ENCODE measurements around the gene WDR27.

The WDR27 gene

GRCh38 chr6:169424821-169425240 is 277.0 kb downstream of the WDR27 start (continued):
- TF ChIP-seq, protein P1, sequence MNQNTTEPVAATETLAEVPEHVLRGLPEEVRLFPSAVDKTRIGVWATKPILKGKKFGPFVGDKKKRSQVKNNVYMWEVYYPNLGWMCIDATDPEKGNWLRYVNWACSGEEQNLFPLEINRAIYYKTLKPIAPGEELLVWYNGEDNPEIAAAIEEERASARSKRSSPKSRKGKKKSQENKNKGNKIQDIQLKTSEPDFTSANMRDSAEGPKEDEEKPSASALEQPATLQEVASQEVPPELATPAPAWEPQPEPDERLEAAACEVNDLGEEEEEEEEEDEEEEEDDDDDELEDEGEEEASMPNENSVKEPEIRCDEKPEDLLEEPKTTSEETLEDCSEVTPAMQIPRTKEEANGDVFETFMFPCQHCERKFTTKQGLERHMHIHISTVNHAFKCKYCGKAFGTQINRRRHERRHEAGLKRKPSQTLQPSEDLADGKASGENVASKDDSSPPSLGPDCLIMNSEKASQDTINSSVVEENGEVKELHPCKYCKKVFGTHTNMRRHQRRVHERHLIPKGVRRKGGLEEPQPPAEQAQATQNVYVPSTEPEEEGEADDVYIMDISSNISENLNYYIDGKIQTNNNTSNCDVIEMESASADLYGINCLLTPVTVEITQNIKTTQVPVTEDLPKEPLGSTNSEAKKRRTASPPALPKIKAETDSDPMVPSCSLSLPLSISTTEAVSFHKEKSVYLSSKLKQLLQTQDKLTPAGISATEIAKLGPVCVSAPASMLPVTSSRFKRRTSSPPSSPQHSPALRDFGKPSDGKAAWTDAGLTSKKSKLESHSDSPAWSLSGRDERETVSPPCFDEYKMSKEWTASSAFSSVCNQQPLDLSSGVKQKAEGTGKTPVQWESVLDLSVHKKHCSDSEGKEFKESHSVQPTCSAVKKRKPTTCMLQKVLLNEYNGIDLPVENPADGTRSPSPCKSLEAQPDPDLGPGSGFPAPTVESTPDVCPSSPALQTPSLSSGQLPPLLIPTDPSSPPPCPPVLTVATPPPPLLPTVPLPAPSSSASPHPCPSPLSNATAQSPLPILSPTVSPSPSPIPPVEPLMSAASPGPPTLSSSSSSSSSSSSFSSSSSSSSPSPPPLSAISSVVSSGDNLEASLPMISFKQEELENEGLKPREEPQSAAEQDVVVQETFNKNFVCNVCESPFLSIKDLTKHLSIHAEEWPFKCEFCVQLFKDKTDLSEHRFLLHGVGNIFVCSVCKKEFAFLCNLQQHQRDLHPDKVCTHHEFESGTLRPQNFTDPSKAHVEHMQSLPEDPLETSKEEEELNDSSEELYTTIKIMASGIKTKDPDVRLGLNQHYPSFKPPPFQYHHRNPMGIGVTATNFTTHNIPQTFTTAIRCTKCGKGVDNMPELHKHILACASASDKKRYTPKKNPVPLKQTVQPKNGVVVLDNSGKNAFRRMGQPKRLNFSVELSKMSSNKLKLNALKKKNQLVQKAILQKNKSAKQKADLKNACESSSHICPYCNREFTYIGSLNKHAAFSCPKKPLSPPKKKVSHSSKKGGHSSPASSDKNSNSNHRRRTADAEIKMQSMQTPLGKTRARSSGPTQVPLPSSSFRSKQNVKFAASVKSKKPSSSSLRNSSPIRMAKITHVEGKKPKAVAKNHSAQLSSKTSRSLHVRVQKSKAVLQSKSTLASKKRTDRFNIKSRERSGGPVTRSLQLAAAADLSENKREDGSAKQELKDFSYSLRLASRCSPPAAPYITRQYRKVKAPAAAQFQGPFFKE (tag by site-specific recombination; IDR thresholded peaks at IDR 0.05; ENCODE audit: borderline replicate concordance) = no peak
- TF ChIP-seq ZNF18 (tag by site-specific recombination; IDR thresholded peaks at IDR 0.05) (0 out of 2 replicates have a peak, but pooled peaks have one; percentile 26), ZNF404 (tag by site-specific recombination; IDR thresholded peaks at IDR 0.05) (no peak), ZBTB7A (tag by site-specific recombination; IDR thresholded peaks at IDR 0.05; ENCODE audit: low read depth) (no peak), ZNF571 (tag by site-specific recombination; IDR thresholded peaks at IDR 0.05) (no peak), ZNF112 (tag by site-specific recombination; IDR thresholded peaks at IDR 0.05) (no peak), ZNF202 (tag by site-specific recombination; IDR thresholded peaks at IDR 0.05; ENCODE audit: borderline replicate concordance) (no peak), ZNF169 (tag by site-specific recombination; IDR thresholded peaks at IDR 0.05) (no peak), ZNF76 (tag by site-specific recombination; IDR thresholded peaks at IDR 0.05; ENCODE audit: borderline replicate concordance, low read depth) (peak; percentile 86), ZNF514 (tag by site-specific recombination; IDR thresholded peaks at IDR 0.05) (no peak), GLIS1 (tag by site-specific recombination; IDR thresholded peaks at IDR 0.05) (peak; percentile 54; the same call in 1 of the 2 replicates), GLI4 (tag by site-specific recombination; IDR thresholded peaks at IDR 0.05) (no peak), ZNF174 (tag by site-specific recombination; IDR thresholded peaks at IDR 0.05) (no peak), ZNF544 (tag by site-specific recombination; IDR thresholded peaks at IDR 0.05) (no peak), ZFP69B (tag by site-specific recombination; IDR thresholded peaks at IDR 0.05) (no peak), ZBTB20 (tag by site-specific recombination; IDR thresholded peaks at IDR 0.05) (peak; percentile 99), ZNF621 (tag by site-specific recombination; IDR thresholded peaks at IDR 0.05) (no peak), ZNF341 (tag by site-specific recombination; IDR thresholded peaks at IDR 0.05; ENCODE audit: low read depth) (peak; percentile 78), BCL11B (tag by site-specific recombination; IDR thresholded peaks at IDR 0.05; ENCODE audit: low read depth) (no peak), ZNF704 (tag by site-specific recombination; IDR thresholded peaks at IDR 0.05) (no peak), KLF16 (tag by site-specific recombination; IDR thresholded peaks at IDR 0.05) (no peak; the same call in 1 of the 2 replicates), ZNF391 (tag by site-specific recombination; IDR thresholded peaks at IDR 0.05; ENCODE audit: borderline replicate concordance, low read depth) (no peak), ZNF302 (tag by site-specific recombination; IDR thresholded peaks at IDR 0.05; ENCODE audit: low read depth) (no peak), ZNF521 (tag by site-specific recombination; IDR thresholded peaks at IDR 0.05) (no peak), REST (tag by site-specific recombination; IDR thresholded peaks at IDR 0.05) (no peak), MYNN (tag by site-specific recombination; IDR thresholded peaks at IDR 0.05; ENCODE audit: borderline replicate concordance) (no peak)

Measured in HEK293 (cell line).